KG1 (cell line): Measurements from ENCODE around the gene PRRT3.
A peak's percentile ranks its signal among the peaks of the same experiment; 100 is the strongest.

ENCODE experiments used
- DNase-seq: peaks from one replicate; lab custom pipeline; 2025; lab: John Stamatoyannopoulos, UW

PRRT3 gene

DNA sequence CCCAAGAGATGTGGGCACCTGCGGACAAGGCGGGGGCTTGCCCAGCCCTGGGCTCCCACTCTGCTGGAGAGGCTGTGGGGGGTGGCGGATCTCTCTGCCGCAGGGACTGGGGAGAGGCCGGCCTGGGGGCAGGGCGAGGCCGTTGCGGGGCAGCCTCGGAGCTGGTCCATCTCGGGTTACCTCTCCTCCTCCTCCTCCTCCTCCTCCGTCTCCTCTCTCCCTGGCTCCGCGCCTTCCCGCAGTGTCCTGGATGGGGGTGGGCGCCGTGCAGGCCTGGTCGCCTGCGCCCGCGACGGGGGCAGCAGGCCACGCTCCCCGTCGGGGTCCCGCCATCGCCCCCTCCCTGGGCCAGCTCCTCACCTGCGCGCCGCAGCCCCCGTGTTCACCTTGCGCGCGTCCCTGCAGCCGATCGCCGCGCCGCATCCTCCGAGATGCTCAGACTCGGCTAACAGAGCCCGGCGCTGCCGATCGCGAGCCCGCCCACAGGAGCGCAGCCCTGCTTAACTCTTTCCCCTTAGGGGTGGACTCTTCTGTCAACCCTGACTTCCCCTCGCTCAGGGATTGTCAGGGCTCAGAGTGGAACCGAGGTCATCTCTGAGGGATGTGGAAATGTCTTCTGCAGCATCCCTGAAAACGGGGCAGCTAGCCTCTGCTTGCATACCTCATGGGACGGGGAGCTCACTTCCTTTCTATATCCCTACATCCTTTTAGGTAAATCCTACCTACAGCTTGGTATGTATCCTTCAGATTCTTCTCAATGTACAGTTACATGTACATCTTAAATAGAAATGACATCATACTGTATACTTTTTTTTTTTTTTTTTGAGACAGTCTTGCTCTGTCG, at the start of gene PRRT3:
Gene PRRT3, minus strand, starts transcription at position 447 of the 844 bp plus-strand sequence. CDS start 2,293 bp downstream, outside the sequence.
- no peak for DNase-seq

GRCh38 chr3:10000686-10001085, 48.5 kb upstream of the PRRT3 start:
- DNase-seq, result no peak

DNA sequence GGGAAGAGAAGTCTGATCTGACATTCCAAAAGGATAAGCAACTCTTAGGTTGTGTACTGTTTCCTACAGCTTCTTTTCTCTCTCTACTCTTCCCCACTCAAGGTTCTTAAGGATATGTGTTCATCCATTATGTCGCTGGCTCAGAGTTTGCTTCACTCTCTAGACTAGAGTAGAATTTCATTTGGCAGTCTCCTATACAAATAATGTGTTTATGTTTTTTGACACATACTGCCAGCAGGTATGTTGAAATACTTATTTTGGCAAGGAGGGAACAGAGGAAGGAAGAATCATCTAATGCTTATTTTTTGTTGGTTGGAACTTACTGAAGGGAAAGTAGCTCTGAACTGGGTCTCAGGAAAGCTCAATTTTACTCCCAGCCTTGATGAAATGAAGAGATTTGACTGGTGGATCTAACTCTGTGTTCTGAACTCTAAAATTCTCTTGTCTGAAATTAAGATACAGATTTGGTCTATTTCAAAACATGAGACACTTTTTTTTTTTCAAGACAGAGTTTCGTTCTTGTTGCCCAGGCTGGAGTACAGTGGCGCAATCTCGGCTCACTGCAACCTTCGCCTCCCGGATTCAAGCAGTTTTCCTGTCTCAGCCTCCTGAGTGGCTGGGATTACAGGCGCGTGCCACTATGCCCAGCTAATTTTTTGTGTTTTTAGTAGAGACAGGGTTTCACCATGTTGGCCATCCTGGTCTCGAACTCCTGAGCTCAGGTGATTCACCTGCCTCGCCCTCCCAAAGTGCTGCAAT, 42.1 kb upstream of the PRRT3 start:
- no peak for DNase-seq

- no peak for DNase-seq
Observed at GRCh38 chr3:9986230-9986725, 34.1 kb upstream of the PRRT3 start.

DNA sequence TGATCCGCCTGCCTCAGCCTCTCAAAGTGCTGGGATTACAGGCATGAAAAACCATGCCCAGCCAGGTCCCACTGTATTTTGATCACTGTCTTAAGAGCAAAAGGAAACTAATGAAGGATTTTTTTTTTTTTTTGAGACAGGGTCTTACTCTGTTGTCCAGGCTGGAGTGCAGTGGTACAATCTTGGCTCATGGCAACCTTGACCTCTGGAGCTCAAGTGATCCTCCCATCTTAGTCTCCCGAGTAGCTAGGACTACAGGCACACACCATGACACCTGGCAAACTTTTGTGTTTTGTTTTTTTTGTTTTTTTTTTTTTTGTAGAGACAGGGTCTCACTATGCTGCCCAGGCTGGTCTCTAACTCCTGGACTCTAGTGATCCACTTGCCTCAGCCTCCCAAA, 28.0 kb upstream of the PRRT3 start:
- no peak for DNase-seq

- DNase-seq, result no peak
Observed at GRCh38 chr3:9978710-9979305, 26.6 kb upstream of the PRRT3 start.

GRCh38 chr3:9976721-9977709, 24.8 kb upstream of the PRRT3 start:
- peak; percentile 15 for DNase-seq

DNA sequence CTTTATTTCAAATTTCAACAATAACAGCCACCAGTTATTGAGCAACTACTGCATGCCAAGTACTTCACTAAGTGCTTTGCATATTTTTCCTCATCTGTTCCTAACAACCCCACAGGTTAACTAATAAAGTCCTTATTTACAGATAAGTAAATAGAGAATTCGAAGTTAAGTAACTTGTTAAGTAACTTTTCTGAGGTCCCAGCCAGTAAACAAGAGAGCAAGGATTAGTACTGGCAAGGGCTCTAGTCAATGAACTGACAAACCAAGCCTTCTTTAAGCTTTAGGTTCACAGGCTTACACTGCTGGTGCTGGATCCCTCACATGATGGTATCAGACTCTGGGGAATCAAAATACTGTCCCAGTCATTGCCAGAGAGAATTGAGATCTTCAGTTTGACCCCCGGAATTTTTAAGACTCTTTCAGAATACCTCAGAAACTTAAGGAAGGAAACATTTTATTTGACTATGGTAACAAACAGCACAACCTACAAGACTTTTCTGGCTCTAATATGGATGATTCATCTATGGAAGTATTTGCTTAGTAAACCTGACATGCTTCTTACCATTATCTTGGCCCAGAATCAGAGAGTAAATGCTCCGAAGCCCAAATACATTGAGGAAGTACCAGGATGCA, 17.9 kb upstream of the PRRT3 start:
- no peak for DNase-seq

DNA sequence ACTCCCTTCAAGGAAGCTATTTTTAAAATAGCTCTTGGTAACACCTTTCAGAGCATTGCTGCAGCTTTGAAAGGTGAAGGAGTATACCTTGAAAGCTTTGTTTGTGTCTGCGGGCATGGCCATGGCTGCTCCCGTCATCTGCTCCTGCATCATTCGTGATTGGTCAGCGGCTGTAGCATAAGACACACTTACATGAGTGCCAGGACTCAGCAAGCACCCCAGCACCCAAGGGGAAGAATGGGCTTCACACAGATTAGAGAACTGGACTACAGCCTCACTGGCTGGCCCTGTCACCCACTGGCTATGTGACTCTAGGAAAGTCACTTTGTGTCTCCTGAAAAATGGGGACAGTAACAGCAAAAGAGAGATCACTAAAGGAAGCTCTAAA, 17.4 kb upstream of the PRRT3 start:
- DNase-seq, result no peak

DNA sequence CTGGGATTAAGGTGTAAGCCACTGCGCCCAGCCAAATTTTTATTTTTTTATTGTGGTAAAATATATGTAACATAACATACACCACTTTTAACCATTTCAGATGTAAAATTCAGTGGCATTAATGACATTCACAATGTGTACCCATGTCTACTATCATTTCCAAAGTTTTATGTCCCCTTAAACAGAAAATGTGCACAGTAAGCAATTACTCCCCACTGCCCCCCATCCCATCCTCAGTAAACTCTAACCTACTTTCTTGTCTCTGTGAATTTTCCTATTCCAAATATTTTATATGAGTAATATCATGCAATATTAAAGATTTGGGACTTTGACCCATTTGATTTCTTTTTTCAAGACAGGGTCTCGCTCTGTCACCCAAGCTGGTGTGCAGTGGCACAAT, 14.6 kb upstream of the PRRT3 start:
- DNase-seq, result no peak

GRCh38 chr3:9965200-9965875, 13.1 kb upstream of the PRRT3 start:
- DNase-seq, result no peak

DNA sequence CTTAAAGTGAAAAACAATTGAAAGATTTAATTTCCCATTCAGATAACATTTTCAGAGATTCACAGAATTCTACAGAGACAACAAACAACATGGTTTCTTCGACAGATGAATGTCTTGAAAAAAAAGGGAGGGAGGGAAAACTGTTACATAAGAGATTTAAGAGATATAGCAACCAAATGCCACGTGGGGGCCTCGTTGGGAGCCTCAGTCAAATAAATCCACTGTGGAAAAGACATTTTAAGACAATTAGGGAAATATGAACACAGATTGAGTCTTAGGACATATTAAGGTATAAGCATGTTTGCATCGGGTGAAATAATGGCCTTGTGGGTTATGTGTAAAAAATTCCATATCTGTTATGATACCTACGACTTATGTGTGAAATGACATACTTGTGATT, 5.0 kb upstream of the PRRT3 start:
- DNase-seq, result no peak

DNA sequence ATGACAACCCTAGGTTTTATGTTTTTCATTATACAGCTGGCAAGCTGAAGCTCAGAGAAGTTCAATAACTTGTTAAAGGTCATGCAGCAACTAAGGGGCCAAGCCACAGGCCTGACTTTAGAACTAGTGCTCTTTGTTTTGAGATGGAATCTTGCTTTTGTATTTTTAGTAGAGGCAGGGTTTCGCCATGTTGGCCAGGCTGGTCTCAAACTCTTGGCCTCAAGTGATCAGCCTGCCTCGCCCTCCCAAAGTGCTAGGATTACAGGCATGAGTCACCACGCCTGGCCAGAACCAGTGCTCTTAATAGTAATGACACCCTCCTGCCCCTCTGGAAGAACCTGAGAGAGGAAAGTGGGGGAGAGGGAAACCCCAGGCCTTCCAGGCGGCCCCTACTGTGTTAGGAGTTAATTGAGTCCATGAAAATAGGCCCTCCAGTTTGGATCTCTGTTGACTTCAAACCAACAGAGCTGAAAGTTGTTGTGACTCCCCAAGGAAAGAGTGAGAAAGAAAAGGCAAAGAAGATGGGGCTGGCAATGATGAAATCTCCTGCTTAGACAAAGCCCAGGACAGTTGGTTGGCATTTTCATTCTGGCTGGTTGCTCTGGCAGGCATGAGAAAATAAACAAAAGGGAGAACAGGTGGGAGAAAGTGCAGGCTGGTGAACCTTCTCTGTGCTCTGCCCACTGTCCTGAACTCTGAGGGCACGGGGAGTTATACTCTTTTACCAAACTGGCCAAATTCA, 3.6 kb upstream of the PRRT3 start:
- no peak for DNase-seq

DNA sequence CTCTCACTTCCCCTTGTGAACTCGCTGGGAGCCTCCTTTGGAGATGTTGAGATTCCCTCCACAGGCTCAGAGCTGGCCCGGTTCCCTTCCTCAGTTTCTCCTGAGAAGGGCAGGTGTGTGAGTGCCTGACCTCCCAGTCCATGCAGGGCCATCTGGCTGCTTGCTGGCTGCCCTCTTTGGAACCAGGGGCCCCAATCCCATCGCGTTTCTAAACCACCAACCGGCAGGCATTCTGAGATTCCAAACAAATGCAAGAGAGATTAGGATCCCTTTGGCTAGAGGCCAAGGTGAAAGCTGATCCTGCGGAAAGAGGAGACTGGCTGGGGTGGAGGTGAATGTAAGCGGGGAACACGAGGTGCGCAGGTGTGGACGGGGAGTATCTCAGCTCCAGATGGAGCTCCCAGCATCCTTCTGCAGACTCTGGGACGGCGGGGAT, 2.9 kb upstream of the PRRT3 start:
- DNase-seq, result no peak

GRCh38 chr3:9951598-9951961, 628 bp downstream of the PRRT3 start:
- DNase-seq, result no peak

DNA sequence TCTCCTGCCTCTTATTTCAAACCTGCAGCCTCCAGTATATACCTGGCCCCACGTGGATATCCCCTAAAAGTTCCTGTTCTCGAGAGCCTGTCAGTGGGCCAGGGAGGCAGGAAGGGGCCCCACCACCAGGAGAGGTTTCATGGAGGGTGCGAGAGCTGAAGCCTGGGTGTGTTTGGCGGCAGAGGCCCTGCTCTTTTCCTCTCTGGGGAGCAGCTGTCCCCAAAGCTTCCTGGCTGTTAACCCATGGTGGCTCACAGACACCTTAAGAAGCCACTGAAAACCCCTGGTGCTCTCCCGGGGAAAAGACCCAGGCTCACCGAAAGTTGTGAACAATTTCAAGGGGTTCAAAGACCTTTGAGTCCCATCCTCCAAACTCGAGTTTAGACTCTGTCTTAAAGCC, 1.1 kb downstream of the PRRT3 start:
- DNase-seq, result no peak

- DNase-seq, result no peak
Observed at GRCh38 chr3:9949626-9950025, 2.6 kb downstream of the PRRT3 start.

DNA sequence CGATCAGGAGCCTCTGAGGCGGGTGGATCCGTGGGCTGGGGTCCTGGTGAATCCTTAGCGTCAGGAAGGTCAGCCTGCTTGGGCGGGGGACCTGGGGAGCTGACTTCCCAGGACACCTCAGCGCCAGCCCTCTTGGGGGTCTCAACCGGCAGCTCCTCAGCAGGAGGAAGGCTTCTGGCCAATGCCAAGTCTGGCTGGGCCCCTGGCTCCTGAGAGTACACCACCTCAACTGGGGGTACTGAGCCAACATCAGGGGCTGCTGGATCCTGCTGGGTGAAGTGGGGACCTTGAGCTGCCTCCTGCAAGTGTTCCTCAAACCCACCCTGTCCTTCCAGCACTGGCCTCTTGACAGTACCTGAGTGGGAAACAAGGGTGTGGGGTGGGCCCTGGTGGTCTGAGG, 3.1 kb downstream of the PRRT3 start:
- no peak for DNase-seq

GRCh38 chr3:9948586-9948985, 3.6 kb downstream of the PRRT3 start:
- DNase-seq, result no peak
